WERI-Rb-1 (cell line): ENCODE data around the gene CKB.

ENCODE experiments used
- DNase-seq: peaks from one replicate; pipeline ENCODE4 v3.0.0-alpha.2; 2020
- H3K27ac ChIP-seq: fragments of 250-450 bp; sonication (Bioruptor Pico); 2 replicates; pipeline ENCODE4 v1.5.1; 2020; ENCODE audit warnings: mild to moderate bottlenecking, moderate library complexity
- H3K27me3 ChIP-seq: fragments of 250-450 bp; sonication (Bioruptor Pico); 2 replicates; pipeline ENCODE4 v1.5.1; 2021; ENCODE audit warnings: mild to moderate bottlenecking, low read depth, moderate library complexity; ENCODE audit not compliant: insufficient read depth, severe bottlenecking
- H3K36me3 ChIP-seq: fragments of 250-450 bp; sonication (Bioruptor Pico); 2 replicates; pipeline ENCODE4 v1.5.1; 2020; ENCODE audit warnings: mild to moderate bottlenecking, moderate library complexity
- H3K4me3 ChIP-seq: 2 replicates; pipeline ENCODE4 v1.5.1; 2011; ENCODE audit warnings: low read depth, mild to moderate bottlenecking, control low read depth, low read length
- H3K9me3 ChIP-seq: fragments of 250-450 bp; sonication (Bioruptor Pico); 2 replicates; pipeline ENCODE4 v1.5.1; 2021; ENCODE audit warnings: mild to moderate bottlenecking, moderate library complexity; ENCODE audit not compliant: severe bottlenecking
- TF ChIP-seq, protein P1 (sequence below): IDR thresholded peaks from 2 replicates; pipeline ENCODE4 v1.5.1; 2011; ENCODE audit warnings: low read depth, mild to moderate bottlenecking, control low read depth, inconsistent platforms, low read length

The CKB gene

DNA sequence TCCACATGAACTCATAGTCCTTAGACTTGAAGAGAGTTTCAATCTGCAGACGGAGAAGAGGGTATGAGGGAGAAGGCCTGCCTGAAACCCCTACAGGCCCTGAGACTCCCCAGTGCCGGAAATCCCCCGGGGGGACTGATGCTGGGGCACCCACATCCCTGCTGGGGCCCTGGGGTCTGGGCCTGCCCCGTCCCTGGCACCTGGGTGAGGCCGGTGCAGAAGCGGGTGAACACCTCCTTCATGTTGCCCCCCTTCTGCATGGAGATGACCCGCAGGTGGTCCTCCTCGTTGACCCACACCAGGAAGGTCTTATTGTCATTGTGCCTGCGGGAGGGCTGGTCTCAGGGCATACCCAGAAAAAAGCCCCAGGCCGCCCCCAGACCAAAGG lies 2.4 kb downstream of the CKB start:
- Histone ChIP-seq H3K9me3 (no peaks in the 10 kb centered on the region), H3K27me3 (no peaks in the 10 kb centered on the region), H3K36me3 (peaks cover 36% of the 10 kb centered on the region), H3K27ac (peak overlapping the region; percentile 74), H3K4me3 (peak overlapping the region; percentile 87)
- TF ChIP-seq, protein P1, sequence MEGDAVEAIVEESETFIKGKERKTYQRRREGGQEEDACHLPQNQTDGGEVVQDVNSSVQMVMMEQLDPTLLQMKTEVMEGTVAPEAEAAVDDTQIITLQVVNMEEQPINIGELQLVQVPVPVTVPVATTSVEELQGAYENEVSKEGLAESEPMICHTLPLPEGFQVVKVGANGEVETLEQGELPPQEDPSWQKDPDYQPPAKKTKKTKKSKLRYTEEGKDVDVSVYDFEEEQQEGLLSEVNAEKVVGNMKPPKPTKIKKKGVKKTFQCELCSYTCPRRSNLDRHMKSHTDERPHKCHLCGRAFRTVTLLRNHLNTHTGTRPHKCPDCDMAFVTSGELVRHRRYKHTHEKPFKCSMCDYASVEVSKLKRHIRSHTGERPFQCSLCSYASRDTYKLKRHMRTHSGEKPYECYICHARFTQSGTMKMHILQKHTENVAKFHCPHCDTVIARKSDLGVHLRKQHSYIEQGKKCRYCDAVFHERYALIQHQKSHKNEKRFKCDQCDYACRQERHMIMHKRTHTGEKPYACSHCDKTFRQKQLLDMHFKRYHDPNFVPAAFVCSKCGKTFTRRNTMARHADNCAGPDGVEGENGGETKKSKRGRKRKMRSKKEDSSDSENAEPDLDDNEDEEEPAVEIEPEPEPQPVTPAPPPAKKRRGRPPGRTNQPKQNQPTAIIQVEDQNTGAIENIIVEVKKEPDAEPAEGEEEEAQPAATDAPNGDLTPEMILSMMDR: no peak
- DNase-seq: no peak

DNA sequence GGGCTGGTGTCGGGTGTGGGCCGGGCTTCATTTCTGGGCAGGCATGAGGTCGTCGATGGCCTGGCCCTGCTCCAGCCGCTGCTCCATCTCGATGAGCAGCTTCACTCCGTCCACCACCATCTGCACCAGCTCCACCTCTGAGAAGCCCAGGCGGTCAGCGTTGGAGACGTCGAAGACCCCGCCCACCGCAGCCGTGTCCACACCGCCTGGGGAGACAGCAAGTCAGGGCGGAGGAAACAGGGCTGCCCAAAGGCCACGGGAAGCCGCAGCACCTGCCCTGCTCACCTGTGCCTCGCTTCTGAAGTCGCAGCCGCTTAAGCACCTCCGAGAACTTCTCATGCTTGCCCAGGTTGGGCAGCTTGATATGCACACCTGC lies 2.8 kb downstream of the CKB start:
- Histone ChIP-seq H3K9me3 (no peaks in the 10 kb centered on the region), H3K27me3 (no peaks in the 10 kb centered on the region), H3K27ac (peak overlapping the region; percentile 74), H3K4me3 (no peak overlapping the region; the same call in 1 of the 2 replicates), H3K36me3 (peaks cover 36% of the 10 kb centered on the region)
- no peak for DNase-seq
- TF ChIP-seq, protein P1: no peak

DNA sequence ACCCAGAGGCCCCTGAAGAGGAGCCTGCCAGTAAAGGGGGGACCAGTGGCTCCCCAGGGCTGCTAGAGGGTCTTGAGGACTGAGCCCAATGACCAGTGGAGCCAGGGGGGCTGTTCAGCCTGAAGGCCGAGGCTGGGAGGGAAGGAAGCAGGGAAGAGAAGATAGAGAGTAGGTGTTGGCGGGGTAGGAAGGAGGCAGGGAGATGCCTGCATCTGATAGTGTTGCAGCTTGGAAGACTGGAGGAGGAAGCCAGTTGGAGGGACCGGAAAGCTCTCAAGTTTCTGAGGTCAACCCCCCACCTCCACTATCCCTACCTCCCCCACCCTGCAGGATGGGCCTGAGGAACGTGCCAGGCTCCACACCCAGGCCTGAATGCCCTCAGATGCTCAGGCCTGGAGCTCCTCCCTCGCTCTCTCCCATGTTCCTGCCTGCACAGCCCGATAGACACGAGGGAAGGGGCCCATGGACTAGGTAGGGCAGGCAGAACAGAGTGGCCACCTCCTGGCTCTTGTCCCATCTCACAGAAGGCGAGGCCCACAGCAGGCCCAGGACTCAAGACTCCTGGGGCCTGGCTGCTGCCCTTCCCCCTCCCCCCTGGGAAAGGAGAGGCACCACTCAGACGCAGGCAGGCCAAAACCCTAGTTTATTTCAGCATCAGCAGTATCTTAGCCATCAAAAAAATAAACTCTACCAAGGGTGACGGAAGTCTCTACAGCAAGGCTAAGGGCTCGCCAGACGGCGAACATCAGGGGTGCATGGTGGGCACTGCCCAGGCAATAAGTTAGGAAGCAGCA lies 3.4 kb downstream of the CKB start:
- H3K9me3 ChIP-seq: no peaks in the 10 kb centered on the region
- H3K36me3 ChIP-seq: peaks cover 36% of the 10 kb centered on the region
- TF ChIP-seq, protein P1: no peak
- H3K27ac ChIP-seq: peak overlapping the region; percentile 74
- no peak for DNase-seq
- no peaks in the 10 kb centered on the region for H3K27me3 ChIP-seq
- no peak overlapping the region for H3K4me3 ChIP-seq

DNA sequence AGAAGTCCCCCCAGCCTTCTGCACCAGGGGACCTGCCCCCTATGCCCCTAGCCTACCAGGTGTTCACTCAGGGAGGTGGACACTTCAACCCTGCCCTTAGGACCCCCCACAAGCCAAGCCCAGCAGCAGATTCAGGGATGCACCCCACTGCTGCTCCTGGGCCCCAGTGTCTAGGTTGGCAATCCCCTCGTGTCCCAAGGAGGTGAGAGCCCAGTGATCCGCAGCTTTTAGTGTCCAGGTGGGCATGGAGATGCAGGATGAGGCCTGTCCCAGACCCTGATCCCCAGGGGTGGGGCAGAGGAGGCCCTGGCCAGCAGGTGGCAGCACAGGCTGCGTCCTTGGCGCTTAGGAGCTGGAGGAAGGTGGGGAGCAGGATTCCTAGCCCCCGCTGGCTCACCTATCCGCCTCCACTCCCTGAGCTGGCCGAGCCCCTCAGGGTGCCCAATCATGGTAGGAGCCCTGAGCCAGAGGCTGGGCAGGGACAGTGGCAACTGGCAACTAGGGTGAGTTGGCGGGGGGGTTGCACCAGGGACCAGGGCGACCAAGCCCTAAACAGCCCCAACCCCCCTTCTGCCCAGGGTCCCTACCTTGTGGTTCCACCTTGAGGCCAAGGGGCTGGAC lies 4.1 kb downstream of the CKB start:
- TF ChIP-seq, protein P1: peak; percentile 98
- Histone ChIP-seq H3K4me3 (no peak overlapping the region), H3K9me3 (no peaks in the 10 kb centered on the region), H3K27ac (peak overlapping the region; percentile 54), H3K27me3 (no peaks in the 10 kb centered on the region), H3K36me3 (peaks cover 36% of the 10 kb centered on the region)
- peak; percentile 85 for DNase-seq

DNA sequence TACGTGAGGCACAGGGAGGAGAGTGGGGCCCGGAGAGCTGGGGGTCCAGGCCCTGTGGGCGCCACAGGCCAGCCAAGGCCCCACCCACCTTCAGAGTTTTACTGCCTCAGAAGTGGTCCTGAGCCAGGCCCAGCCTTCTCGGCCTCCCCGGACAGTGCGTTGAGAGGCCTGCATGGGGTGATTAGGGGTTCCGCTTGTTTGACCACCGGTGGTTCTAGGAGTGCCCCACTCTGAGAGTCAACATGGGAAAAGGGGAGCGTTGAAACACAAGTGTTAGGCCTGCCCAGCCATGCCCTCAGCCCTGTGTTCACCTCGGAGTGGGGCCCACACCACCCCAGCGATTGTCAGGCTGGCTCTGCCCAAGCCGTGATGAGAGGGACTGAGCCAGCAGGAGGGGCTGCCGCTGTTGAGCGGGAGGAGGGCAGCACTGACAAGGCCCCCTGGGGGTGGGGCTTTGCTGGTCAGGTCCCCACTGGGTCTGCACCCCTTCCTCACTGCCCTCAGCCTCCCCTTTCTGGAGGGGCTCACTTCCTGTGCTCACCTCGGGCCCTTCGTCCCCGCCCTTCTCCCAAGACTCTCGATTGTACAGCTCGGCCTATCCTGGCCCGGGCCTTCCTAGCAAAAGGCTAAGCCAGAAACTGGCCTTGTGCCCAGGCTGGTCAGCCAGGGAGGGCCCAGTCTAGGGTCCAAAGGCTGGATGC lies 4.8 kb downstream of the CKB start:
- Histone ChIP-seq H3K9me3 (no peaks in the 10 kb centered on the region), H3K27me3 (no peaks in the 10 kb centered on the region), H3K4me3 (no peak overlapping the region), H3K27ac (peak overlapping the region; percentile 30; the same call in 1 of the 2 replicates), H3K36me3 (peaks cover 36% of the 10 kb centered on the region)
- TF ChIP-seq, protein P1: no peak
- no peak for DNase-seq
